HG03354 (cell line): ENCODE results near the gene ELK4.
"Not testable (repeated sequence)": the region's sequence is repeated elsewhere in the genome, so short reads cannot be mapped to it uniquely, and the experiment has no call there.

Experiments used
- ATAC-seq: cut with Tn5 transposase; IDR thresholded peaks from one replicate; pipeline ENCODE4 v1.9.1; 2021; ENCODE audit warnings: mild to moderate bottlenecking; ENCODE audit not compliant: unreplicated experiment, poor library complexity, severe bottlenecking

Gene ELK4

GRCh38 chr1:205665201-205666045 lies 33.6 kb upstream of the ELK4 start:
- no peak for ATAC-seq

DNA sequence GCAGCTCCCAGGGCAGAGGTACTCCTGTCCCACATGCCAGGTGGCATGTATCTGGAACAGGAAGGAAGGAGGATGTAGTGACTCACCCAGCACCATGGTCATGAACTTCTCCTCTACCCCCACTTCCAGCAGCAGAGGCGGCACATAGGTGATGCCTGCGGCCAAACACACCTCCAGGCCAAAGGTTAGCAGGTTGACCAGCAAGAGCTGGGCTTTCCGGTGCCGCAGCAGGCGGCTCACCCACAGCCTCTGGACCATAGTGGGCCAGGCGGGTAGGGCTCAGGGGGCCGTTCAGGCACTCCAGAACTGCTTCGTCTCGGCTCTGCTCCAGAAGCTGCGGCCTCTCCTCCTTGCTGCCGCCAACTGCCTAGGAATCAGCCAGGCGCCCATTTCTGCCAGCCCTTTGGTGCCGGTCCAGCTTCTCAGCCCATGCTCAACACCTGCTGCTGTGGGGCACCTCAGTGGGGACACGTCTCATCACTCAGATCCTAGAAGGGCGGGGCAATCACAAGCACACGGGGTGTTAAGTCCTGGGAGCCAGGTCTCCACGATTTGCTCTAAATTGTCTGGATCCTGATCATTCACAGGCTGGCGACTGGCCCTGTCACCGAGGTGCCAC lies 32.7 kb upstream of the ELK4 start:
- ATAC-seq, result no peak

- no peak for ATAC-seq
Measured at GRCh38 chr1:205663286-205663936, 31.6 kb upstream of the ELK4 start.

DNA sequence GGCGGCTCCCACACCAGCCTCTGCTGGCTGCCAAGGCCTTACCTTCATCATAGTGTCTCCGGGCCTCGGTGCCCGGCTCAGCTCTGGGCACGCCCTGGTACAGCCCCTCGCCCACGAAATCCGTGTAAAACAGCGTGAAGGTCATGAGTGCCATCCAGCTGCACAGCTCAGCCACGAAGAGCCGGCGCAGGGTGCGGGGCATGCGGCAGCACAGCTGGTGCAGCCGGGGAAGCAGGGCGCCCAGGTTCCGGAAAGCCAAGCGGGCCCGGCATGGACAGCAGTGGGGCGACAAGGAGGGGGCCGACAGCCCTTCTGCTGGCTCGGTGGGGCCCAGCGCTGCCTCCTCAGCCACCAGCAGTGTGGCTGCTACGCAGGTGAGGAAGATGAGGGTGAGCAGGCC lies 31.0 kb upstream of the ELK4 start:
- no peak for ATAC-seq

- ATAC-seq, result no peak
Measured at GRCh38 chr1:205662135-205662738, 30.4 kb upstream of the ELK4 start.

- ATAC-seq, result no peak
Measured at GRCh38 chr1:205661429-205662134, 29.8 kb upstream of the ELK4 start.

GRCh38 chr1:205660361-205660760 lies 28.6 kb upstream of the ELK4 start:
- ATAC-seq, result no peak

- ATAC-seq, result peak; percentile 84
Measured at GRCh38 chr1:205658943-205659581, 27.3 kb upstream of the ELK4 start.

DNA sequence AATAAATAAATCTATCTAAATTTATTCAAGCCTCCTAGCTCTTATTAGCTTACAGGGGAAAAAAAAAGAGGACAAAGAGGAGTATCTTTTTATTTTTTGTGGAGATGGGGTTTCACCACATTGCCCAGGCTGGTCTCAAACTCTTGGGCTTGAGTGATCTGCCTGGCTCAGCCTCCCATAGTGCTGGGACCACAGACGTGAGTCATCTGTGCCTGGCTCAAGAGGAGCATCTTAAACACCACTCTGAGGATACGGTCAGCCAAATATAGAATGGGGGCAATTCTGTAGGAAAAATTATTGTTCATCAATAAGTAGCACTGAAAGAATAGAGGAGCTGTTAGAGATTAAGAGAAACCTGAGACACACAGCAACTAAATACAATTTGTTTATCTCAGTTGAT lies 24.4 kb upstream of the ELK4 start:
- no peak for ATAC-seq

DNA sequence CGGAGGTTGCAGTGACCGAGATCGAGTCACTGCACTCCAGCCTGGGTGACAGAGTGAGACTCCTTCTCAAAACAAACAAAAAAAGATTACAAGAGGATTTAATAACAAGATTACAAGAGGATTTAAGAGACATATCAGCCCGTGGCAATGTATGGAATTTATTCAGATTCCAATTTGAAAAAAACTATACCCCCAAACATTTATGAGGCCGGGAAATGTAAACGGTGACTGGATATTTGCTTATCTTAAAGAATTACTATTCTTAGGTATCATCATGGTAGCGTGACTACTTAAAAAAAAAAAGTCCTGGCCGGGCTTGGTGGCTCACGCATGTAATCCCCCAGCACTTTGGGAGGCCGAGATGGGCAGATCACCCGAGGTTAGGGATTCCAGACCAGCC lies 21.2 kb upstream of the ELK4 start:
- no peak for ATAC-seq

GRCh38 chr1:205650241-205650640 lies 18.4 kb upstream of the ELK4 start:
- ATAC-seq, result no peak

DNA sequence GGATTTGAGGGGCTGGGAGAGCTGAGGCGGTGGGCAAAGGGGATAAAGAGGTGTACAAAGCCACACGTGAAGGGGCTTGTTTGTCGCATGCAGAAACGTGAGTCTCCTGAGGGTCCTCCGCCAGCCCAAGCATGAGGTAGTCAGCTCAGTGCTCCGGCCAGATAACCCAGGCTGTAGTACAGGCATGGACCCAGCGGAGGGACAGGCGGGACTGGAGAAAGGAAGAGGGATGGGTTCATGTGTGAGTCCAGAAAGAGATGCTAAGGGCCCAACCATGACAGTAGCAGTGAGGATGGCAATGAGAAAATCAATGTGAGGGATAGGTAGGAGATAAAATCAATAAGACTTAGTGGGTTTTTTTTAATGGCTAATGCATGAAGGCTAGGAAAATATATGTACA lies 13.7 kb upstream of the ELK4 start:
- no peak for ATAC-seq

DNA sequence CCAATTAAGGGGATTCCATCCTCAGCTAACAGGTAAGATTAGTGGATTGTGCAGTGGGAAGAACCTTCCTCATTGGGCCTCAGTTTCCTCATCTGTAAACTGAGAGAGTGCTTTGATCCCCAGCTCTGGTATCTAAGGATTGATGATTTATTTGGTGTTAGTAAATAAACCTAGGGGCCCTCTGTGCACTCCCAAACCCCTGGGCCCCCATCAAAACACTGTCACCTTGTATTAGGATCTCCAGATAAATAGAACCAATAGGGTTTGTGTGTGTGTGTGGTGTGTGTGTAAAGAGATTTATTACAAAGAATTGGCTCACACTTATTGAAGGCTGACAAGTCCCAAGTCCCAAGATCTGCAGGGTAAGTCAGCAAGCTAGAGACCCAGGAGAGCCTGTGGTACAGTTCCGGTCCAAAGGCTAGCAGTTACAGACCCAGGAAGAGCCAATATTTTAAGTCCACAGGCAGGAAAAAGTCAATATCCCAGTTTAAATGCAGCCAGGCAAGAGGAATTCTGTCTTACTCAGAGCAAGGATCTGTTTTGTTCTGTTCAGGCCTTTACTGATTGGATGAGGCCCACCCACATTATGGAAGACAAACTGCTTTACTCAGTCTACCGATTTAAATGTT lies 11.0 kb upstream of the ELK4 start:
- no peak for ATAC-seq

DNA sequence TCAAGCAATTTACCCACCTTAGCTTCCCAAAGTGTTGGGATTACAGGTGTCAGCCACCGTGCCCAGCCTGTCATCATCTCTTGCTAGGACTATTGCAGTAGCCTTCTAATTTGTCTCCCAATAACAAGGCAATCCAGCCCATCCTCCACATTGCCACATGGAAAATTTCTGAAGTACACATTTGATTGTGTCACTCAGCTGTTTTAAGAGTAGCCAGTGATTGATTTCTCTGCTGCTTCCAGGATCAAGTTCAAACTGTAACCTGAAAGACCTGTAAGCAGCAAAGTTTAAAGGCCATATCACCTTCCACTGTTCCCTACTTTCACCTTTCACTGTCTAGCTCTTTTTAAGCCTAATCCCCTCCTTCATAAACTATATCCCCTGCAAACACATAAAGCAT lies 7.8 kb upstream of the ELK4 start:
- no peak for ATAC-seq

GRCh38 chr1:205637854-205638468 lies 6.2 kb upstream of the ELK4 start:
- no peak for ATAC-seq

DNA sequence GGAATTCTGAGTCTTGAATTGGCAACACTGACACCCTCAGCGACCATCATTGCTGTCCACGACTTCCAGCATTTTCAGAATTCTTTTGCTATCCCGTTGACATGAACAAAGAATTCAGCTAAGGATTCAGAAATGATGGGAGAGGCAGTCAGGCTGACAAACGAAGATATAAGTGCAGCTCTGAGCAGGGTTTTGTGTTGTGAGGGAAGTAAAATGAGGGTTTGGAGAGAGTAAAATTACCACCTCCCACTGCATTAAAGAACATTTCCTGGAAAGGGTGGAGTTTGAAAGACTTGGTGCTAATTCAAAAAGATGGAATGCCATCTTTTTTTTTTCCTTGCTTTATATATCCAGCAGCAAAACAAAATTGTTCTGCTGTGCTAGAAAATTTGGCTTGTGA lies 4.9 kb upstream of the ELK4 start:
- no peak for ATAC-seq

DNA sequence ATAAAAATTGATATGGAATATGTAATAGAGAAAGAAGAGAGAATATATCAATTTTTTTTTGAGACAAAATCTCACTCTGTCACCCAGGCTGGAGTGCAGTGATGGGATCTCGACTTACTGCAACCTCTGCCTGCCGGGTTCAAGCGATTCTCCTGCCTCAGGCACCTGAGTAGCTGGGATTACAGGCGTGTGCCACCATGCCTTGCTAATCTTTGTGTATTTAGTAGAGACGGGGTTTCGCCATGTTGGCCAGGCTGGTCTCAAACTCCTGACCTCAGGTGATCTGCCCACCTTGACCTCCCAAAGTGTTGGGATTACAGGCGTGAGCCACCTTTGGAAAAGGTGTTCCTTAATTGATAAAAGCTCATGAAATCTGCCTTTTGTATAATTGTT lies 4.3 kb upstream of the ELK4 start:
- not testable (repeated sequence) for ATAC-seq

DNA sequence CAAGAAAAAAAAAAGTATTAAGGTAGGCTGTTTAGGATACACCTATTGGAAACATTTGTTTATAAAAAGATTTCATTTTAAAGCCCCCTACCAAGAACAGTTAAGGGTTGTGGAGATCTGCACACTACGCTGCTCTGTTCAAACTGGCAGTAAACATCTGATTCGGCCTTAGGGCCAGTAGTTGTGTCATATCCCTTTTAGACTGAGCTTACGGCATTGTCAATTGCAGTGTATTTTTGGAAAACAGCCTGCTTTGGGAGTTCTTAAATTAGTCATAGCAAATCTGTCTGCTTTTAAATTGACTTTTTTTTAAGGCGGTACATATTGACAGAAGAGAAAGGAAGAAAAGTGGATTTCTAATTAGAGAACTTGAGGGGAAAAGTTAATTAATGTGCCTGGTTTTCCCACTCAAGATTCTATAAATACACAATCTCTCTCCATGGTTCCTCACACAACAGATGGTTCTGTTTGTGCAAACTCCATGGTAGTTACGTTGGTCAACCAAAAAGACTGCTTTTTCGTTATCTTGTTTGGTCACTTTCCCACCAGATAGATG lies 1.7 kb upstream of the ELK4 start:
- no peak for ATAC-seq
